Central memory CD4-positive, alpha-beta T cell (primary cell): ENCODE data around the gene CARHSP1.
"Not testable (repeated sequence)": the region's sequence is repeated elsewhere in the genome, so short reads cannot be mapped to it uniquely, and the experiment has no call there.

Experiments used
- DNase-seq: peaks from one replicate; pipeline ENCODE4 v3.0.0; 2022
- total RNA-seq, 3 experiments: gene quantifications; one replicate each; lab custom pipeline; 2026; lab: John Stamatoyannopoulos, UW

The CARHSP1 gene
- total RNA-seq = 11.0 to 31.9 (median 26.2) reads per million in 3 experiments

DNA sequence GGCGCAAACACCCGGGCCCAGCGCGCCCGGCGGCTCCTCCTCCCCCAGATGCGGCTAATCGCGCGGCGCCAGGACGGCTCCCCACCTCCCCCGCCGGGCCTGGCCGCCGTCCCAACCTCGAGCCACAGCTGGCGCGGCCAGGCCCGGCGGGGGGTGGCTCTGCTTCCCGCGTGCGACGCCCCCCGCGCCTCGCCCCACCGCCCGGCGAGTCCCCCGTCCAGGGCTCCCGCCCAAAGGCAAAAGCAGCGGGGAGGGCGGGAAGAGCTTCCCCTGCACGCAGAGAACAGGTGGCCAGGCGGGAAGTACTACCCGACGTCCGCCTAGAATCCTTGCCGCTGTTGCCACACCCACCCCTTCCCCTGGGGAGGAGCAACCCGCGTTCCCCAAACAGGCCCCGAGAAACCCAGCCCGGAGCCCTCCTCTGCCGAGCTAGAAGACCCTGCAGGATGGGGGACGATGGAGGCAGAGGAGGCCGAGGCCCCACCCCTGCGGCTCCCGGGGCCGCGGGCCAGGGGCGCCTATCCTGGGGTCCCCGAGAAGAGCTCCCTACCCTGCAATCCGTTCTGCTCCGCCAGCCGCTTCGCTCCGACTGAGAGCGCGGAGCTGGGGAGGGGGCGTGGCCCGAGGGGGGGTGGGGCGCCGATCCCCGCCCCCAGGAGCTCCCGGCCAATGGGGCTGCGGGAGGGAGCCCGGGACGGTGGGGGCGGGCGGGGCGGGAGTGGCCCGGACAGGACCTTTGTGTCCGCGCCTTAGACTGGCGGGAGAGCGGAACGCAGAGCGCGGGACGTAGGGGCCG is at the start of gene CARHSP1:
Gene CARHSP1, minus strand, starts transcription at position 591 of the 796 bp plus-strand sequence. CDS start 9,678 bp downstream, outside the sequence.
- peak; percentile 76 for DNase-seq

DNA sequence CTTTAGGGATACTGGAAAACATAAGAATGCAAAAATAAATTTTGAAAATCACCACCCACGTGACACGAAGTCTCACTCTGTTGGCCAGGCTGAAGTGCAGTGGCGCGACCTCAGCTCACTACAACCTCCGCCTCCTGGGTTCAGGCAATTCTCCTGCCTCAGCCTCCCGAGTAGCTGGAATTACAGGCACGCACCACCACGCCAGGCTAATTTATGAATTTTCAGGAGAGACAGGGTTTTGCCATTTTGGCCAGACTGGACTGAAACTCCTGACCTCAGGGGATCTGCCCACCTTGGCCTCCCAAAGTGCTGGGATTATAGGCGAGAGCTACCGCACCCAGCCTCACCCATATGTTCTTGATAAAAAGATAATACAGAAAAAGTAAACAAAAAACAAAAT is 48.5 kb upstream of the CARHSP1 start:
- not testable (repeated sequence) for DNase-seq

DNA sequence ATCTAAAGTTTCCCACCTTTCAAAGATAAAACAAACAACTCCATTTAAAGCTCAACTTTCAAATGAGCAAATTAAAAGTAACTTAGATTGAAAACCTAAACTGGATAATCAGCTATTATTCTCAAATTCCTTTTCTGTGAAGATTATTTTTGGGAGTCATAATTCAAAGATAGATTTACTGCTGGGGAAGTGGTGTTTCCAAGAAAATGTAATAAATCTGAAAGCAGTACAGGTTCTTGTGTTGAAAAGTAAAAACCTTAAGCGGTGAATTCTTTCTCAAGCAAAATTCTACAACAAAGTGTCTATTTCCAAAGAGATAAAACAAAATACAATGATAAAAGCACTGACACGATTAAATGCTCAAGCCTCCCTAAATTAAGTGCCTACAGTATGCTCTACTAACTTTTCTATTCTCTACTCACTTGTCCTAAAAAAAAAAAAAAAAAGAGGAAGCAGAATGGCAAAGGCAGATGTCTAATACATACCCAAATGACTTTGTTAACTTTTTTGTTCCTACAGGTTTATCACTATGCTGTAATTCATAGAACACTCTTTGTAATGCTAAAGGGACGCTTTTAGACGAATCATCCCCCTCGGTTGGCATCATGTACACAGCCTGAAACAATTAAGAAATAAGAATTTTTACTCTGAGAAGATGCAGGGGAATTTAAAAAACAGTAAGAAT is 47.9 kb upstream of the CARHSP1 start:
- DNase-seq = no peak

- DNase-seq = no peak
Measured at GRCh38 chr16:8915722-8916301, 47.0 kb upstream of the CARHSP1 start.

DNA sequence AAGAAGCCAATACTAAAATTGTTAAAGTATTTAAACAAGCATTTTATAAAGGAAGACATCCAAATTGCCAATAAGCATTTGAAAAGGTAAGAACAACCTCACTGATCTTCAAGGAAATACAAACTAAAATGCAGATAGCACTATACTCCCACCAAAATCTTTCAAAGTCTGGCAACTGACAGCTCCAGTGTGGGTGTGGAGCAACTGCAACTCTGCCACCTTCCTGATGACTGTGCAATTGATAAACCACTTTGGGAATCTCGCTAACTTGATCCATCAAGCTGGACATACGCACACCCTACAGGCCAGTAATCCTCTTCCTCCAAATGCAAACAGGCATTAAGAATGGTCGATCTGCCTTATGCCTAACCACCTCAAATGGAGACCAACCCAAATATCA is 45.3 kb upstream of the CARHSP1 start:
- no peak for DNase-seq

DNA sequence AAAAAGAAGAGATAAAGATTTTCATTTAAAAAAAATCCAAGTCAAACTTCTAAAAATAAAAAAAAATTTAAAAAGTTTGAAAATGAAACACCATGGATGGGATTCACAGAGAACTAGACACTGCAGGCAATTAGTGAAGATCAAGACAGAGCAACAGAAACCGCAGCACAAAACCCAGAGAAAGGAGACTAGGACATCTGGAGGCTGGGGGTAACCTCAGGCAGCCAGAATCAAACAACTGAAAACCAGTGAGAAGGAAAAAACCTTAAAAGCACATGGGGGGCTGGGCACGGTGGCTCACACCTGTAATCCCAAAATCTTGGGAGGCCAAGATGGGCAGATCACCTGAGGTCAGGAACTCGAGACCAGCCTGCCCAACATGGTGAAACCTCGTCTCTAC is 44.0 kb upstream of the CARHSP1 start:
- DNase-seq = no peak

- no peak for DNase-seq
Measured at GRCh38 chr16:8910811-8911210, 42.0 kb upstream of the CARHSP1 start.

- DNase-seq = no peak
Measured at GRCh38 chr16:8908810-8909468, 40.1 kb upstream of the CARHSP1 start.

GRCh38 chr16:8907096-8907495 is 38.3 kb upstream of the CARHSP1 start:
- DNase-seq = no peak

DNA sequence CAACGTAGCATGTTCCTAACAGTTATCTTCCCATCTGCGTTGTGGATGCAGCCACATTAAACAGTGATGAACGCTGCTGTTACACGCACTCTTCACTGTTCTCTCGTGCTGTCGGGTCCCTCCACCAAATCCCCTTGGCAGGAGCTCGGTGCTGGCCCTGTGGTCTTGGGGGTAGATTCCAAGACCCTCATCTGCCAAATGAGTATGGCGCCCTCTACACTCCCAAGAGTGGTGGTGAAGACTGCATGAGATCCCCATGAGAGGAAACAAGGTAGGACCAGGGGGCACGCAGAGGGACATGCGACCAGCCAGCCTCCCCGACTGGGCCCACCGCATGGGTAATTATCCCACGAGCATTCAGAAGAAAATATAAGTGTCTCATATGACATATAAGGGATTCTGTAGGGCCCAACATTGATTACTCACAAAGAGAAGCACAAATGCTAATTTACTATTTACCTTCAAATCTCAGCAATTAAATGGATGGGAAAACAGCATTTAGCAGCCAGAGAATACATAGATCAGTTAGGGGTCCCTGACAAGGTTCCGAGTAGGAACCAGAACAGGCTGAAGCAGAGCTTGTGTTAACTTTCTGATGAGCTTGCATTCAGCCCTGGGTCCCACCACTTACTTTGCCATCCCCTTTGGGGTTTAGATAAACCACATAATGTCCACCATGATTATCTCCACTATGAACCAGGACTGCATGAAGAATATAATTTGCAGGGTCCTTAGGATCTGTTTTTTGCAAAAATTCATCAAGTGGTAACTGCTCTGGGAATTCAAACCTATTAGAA is 37.2 kb upstream of the CARHSP1 start:
- DNase-seq = no peak

DNA sequence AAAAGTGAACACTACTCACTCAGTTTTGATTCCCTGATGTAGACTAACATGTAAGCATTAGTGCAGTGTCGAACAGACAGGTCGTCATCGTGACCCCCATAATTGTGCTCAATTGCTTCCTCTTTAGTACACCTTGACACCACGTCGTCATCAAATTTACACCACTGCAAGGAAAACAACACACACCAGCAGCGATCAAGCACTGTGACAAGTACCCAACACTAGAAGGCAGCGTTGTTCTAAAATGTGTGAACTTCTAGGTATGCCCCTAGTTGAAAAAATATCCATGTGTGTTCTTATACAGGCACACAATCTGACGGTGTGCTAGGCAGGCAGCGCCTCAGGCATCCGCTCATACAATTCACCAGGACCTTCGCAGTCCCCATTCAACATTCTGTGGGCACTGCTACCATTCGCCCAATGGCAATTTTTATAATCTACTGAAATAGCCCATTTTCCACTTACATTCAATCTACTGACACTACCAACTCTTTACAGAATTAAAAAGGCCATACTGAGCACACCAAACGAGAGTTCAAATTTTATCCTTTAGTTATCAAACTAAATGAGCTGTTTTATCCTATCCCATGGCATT is 36.5 kb upstream of the CARHSP1 start:
- no peak for DNase-seq

GRCh38 chr16:8904018-8904430 is 35.2 kb upstream of the CARHSP1 start:
- no peak for DNase-seq

- no peak for DNase-seq
Measured at GRCh38 chr16:8903004-8903403, 34.2 kb upstream of the CARHSP1 start.

- DNase-seq = no peak
Measured at GRCh38 chr16:8901320-8901861, 32.6 kb upstream of the CARHSP1 start.

- no peak for DNase-seq
Measured at GRCh38 chr16:8900343-8900742, 31.5 kb upstream of the CARHSP1 start.

DNA sequence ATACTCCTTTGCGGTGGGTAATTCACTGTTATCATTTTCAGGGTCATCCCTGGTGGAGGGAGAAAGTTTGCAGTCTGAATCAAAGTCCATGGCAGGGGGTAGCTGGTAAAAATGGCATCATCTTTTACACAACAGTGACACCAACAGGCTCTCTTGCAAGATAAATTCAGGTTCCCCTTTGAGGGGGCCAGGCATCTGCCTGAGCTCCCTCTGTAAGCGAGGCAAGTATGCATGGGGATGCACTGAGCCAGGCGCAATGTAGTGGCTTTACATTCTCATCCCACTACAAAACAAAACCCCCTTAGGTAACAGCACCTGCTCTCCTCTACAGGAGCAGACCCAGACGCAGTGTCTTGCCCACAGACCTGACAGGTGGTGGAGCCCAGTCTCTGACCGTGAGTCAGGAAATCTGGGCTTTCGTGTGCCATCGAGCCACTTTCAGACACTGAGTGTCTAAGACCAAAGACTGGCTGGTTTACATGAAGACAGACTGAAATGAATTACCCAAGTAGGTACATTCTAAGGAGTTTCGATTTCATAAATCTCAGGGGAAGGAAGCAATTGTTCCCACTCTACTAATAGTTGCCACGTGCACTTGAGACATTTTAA is 31.0 kb upstream of the CARHSP1 start:
- no peak for DNase-seq

GRCh38 chr16:8898660-8899318 is 30.0 kb upstream of the CARHSP1 start:
- no peak for DNase-seq

- no peak for DNase-seq
Measured at GRCh38 chr16:8894736-8895334, 26.0 kb upstream of the CARHSP1 start.

- no peak for DNase-seq
Measured at GRCh38 chr16:8893976-8894690, 25.3 kb upstream of the CARHSP1 start.

GRCh38 chr16:8893426-8893825 is 24.6 kb upstream of the CARHSP1 start:
- DNase-seq = no peak
